ENCODE measurements around the gene BCAR1. TPM values are rescaled to one million over a fixed set of nuclear protein-coding genes. Genes with fewer than 3 reads are reported as not detected.

The BCAR1 gene
- total and polyA plus RNA-seq, 2 of the 13 experiments (the other 11 are each of a cell fraction or from before 2014, with no cell fraction given), result 48.1 to 51.7 TPM

DNA sequence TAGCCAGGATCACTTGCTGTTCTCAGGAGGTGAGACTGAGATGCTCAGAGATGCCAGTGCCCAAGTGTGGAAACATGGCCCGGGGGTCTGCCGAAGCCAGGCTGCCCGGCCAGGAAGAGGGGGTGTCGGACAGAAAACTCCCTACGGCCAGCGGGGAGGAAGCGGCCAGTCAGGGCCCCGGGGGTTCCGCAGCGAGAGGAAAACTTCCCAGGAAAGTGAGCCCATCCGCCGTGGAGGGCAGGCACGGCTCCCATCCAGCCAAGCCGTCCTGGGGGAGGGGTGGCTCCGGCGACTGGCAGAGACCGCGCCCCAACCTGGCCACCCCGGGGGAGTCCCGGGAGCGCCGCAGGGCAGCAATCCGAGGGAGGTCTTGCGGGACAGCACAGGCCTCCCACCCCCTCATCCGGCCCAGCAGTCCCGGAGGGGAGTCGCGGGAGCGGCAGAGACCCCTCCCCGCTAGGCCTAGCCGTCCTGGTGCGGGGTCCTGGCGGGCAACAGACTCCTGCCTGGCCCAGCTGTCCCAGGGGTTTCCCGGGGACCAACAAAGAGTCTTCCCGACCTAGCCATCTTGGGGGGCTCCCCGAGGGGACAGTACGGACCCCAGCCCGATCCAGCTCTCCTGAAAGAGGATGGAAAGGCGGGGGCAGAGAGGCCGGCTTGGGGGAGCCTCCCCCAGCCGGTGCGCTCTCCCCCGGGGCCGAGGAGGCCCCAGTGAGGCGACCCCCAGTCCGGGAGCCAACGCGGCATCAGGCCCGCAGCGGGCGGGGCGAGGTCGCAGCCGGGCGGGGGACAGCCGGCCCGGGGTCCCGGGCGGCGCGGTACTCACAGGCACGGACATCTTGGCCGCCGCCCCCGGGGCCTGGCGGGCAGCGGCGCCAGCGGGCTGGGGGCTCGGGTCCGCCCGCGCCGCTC lies 13.8 kb upstream of the BCAR1 start (continued):
- no peak for TF ChIP-seq SOX13 (IDR thresholded peaks at IDR 0.05)
- TF ChIP-seq SOX13 (CRISPR knock-in tag; conservative IDR thresholded peaks at IDR 0.05 in 1 of 2, IDR thresholded peaks at IDR 0.05 in 1 of 2), result 0 out of 4 replicates have a peak, but pooled peaks of 1 of the 2 experiments have one; percentile 67
- TF ChIP-seq ISL2 (CRISPR knock-in tag; IDR thresholded peaks at IDR 0.05), result 0 out of 2 replicates have a peak, but pooled peaks have one; percentile 44
- TF ChIP-seq AGO2 (optimal IDR thresholded peaks at IDR 0.05; ENCODE audit: low read depth, low read length), result peak; percentile 90
- no peak for TF ChIP-seq HHEX (CRISPR knock-in tag; IDR thresholded peaks at IDR 0.05)
- 0 out of 2 replicates have a peak, but pooled peaks have one; percentile 49 for TF ChIP-seq KDM4B (CRISPR knock-in tag; IDR thresholded peaks at IDR 0.05)
- TF ChIP-seq, protein P1, sequence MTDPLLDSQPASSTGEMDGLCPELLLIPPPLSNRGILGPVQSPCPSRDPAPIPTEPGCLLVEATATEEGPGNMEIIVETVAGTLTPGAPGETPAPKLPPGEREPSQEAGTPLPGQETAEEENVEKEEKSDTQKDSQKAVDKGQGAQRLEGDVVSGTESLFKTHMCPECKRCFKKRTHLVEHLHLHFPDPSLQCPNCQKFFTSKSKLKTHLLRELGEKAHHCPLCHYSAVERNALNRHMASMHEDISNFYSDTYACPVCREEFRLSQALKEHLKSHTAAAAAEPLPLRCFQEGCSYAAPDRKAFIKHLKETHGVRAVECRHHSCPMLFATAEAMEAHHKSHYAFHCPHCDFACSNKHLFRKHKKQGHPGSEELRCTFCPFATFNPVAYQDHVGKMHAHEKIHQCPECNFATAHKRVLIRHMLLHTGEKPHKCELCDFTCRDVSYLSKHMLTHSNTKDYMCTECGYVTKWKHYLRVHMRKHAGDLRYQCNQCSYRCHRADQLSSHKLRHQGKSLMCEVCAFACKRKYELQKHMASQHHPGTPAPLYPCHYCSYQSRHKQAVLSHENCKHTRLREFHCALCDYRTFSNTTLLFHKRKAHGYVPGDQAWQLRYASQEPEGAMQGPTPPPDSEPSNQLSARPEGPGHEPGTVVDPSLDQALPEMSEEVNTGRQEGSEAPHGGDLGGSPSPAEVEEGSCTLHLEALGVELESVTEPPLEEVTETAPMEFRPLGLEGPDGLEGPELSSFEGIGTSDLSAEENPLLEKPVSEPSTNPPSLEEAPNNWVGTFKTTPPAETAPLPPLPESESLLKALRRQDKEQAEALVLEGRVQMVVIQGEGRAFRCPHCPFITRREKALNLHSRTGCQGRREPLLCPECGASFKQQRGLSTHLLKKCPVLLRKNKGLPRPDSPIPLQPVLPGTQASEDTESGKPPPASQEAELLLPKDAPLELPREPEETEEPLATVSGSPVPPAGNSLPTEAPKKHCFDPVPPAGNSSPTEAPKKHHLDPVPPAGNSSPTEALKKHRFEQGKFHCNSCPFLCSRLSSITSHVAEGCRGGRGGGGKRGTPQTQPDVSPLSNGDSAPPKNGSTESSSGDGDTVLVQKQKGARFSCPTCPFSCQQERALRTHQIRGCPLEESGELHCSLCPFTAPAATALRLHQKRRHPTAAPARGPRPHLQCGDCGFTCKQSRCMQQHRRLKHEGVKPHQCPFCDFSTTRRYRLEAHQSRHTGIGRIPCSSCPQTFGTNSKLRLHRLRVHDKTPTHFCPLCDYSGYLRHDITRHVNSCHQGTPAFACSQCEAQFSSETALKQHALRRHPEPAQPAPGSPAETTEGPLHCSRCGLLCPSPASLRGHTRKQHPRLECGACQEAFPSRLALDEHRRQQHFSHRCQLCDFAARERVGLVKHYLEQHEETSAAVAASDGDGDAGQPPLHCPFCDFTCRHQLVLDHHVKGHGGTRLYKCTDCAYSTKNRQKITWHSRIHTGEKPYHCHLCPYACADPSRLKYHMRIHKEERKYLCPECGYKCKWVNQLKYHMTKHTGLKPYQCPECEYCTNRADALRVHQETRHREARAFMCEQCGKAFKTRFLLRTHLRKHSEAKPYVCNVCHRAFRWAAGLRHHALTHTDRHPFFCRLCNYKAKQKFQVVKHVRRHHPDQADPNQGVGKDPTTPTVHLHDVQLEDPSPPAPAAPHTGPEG (CRISPR knock-in tag; IDR thresholded peaks at IDR 0.05), result peak; percentile 62; the same call in 1 of the 2 replicates

All from HepG2 (cell line).